Heart right ventricle (tissue), 16 donors: ENCODE data around the gene ZNF423. TPM values are rescaled to one million over a fixed set of nuclear protein-coding genes. Genes with fewer than 3 reads are reported as not detected.
A peak's percentile ranks its signal among the peaks of the same experiment; 100 is the strongest.

Experiments used
- ATAC-seq, 8 donors: fragments of 200-7000 bp; cut with Tn5 transposase; one replicate each; pipeline ENCODE4 v1.9.1; 2020; ENCODE audit warnings: mild to moderate bottlenecking in 8 of 8, moderate library complexity in 8 of 8, moderate number of reproducible peaks in 1 of 8
- DNase-seq, 2 donors: peaks; one replicate each; pipeline ENCODE4 v3.0.0-alpha.2; 2020
- H3K27ac ChIP-seq, 10 donors: fragments of 200-600 bp; sonication (generic) in 2 of 10; one replicate each; pipeline versions ENCODE4 v1.5.0 to v1.8.0; 2020 to 2022; ENCODE audit warnings: mild to moderate bottlenecking in 3 of 10
- H3K27me3 ChIP-seq, 7 donors: fragments of 200-600 bp; one replicate each; pipeline ENCODE4 v1.8.0; 2021 to 2022; ENCODE audit warnings: mild to moderate bottlenecking in 2 of 7
- H3K36me3 ChIP-seq, 9 donors: fragments of 200-600 bp; sonication (generic) in 1 of 9; one replicate each; pipeline versions ENCODE4 v1.5.0 to v1.8.0; 2020 to 2022; ENCODE audit warnings: mild to moderate bottlenecking in 2 of 9
- H3K4me1 ChIP-seq, 9 donors: fragments of 200-600 bp; sonication (generic) in 1 of 9; one replicate each; pipeline versions ENCODE4 v1.5.0 to v1.8.0; 2020 to 2022; ENCODE audit warnings: mild to moderate bottlenecking in 4 of 9
- H3K4me3 ChIP-seq, 10 donors: fragments of 200-600 bp; sonication (generic) in 2 of 10; one replicate each; pipeline versions ENCODE4 v1.5.0 to v1.8.0; 2020 to 2022; ENCODE audit warnings: mild to moderate bottlenecking in 7 of 10, moderate library complexity in 2 of 10
- H3K9me3 ChIP-seq, 11 donors: fragments of 200-600 bp in 10 of 11; sonication (generic) in 2 of 11; one replicate each; pipeline versions ENCODE4 v1.5.0 to v1.8.0; 2013 to 2022; ENCODE audit warnings: mild to moderate bottlenecking in 2 of 11, control low read depth in 1 of 11, moderate library complexity in 1 of 11
- CTCF ChIP-seq, 9 donors: fragments of 200-600 bp; sonication (generic) in 2 of 9; IDR thresholded peaks; one replicate each; pipeline versions ENCODE4 v1.5.0 to v1.8.0; 2021 to 2022; ENCODE audit warnings: antibody characterized with exemption in 9 of 9, mild to moderate bottlenecking in 5 of 9, moderate library complexity in 1 of 9
- WGBS, 2 donors: extraction: QIAGEN DNeasy Blood & Tissue Kit; methylation state at CpG; one replicate each; pipeline ENCODE4 v1.1.7; 2013; ENCODE audit warnings: inconsistent platforms in 1 of 2; 5-methylcytosine and 5-hydroxymethylcytosine counted together
- intact Hi-C, 10 donors: fragments of 100-400 bp; cut with DNase I; formaldehyde crosslinking; loops; one replicate each; pipeline versions ENCODE4 v1.11.1 to v1.14.2; 2022
- polyA plus RNA-seq, 2 donors: library from polyadenylated mRNA; stranded (reverse); fragments of 200-250 nt; gene quantifications; one replicate each; pipeline ENCODE4 v1.2.3, GENCODE V29; 2013
- total RNA-seq, 10 donors: library from RNA; stranded (reverse); fragmentation: NEBNext Ultra II Directional in 3 of 10; extraction: Animal tissue kit (Norgen Biotek cat#: 25700) in 3 of 10; gene quantifications; one replicate each; pipeline versions ENCODE4 v1.2.1 to v1.2.4, GENCODE V29; 2021 to 2023
- donor health status: Arrhythmogenic right ventricular cardiomyopathy.
- donor health status: ischemic (EF 13 %, LVEDD 7.1; RV severe dilation, severe dysfunction).
- donor health status: healthy with polysubstance abuse.
- donor health status: DM: no; HTN: yes; CAD: no.
- donor health status: DM: no; HTN: no; CAD: no.
- donor health status: ischemic (EF 25% LVEDD 6.9; RV normal size, moderate dysfunction).
- donor health status: ischemic (EF 25% LVEDD 5.7; RV mildly dilated, moderate dysfunction).
- donor health status: healthy.
- donor health status: DM: yes; HTN: yes; CAD: no.
- donor health status: Ischemic cardiomyopathy.
- donor health status: ischemic (EF 35%, LVEDD 5.7; RV mildly dilated, moderate dysfunction).
- donor health status: nonischemic (EF 11% LVEDD 7.7; RV severe dilation, severe dysfunction).
- donor health status: DM: yes; HTN: yes; CAD: no.
- donor health status: PGD.
- donor health status: ischemic (EF 29% LVEDD 5.4; RV normal size, mild dysfunction).
- donor health status: nonischemic (EF 23%, LVEDD 6.1; RV moderate dilation, normal function).

The ZNF423 gene
- total and polyA plus RNA-seq, 12 donors: 2.6 to 10.6 (median 7.0) TPM

DNA sequence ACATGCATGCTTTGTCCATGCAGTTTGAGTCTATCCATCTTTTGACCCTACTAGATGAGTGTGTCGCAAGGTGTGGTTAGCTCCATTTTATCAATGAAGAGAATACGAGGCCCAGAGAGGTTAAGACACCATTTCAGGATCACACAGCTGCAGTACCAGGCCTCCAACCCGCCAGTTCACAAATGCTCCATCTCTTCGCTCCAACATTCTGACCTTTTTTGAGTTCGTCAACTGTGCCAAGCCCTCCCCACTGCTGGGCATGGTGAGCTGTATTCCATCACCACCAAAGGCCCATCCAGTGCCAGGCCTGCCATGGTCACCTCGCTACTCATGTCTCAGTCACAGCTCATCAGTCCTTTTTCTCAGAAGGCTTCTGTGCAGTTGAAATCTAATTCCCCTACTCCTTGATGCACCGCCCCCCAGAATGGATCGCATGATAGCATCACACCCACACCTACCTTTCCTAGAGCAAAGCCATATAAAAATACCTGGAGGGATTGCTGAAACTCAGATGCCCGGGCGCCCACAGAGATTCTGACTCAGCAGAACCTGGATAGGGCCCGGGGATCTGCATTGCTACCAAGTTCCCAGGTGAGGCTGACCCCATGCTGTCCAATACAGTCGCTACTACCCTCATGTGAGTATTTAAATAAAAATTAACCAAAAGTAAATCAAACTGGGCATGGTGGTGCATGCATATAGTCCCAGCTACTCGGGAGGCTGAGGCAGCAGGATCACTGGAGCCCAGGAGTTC is 38.0 kb downstream of the ZNF423 start:
- ATAC-seq (peak in 5 of 8 donors; percentile 35 to 80 (median 44)), DNase-seq (no peak)
- TF ChIP-seq CTCF (IDR thresholded peaks at IDR 0.05): no peak
- Histone ChIP-seq H3K27ac (no peak overlapping the region), H3K36me3 (no peaks in the 10 kb centered on the region), H3K4me3 (no peak overlapping the region), H3K9me3 (no peaks in the 10 kb centered on the region), H3K4me1 (peaks cover 0 to 48% (median 19%) of the 10 kb centered on the region in 9 donors), H3K27me3 (no peaks in the 10 kb centered on the region)
- intact Hi-C loops: loop anchor here in 1 of 10 donors (5.0 kb wide), 1 partner anchor 41 kb away; no protein-coding TSS in a partner anchor
- 88 to 94% methylated on average over 13 of the region's 13 CpGs for WGBS, 2 donors

DNA sequence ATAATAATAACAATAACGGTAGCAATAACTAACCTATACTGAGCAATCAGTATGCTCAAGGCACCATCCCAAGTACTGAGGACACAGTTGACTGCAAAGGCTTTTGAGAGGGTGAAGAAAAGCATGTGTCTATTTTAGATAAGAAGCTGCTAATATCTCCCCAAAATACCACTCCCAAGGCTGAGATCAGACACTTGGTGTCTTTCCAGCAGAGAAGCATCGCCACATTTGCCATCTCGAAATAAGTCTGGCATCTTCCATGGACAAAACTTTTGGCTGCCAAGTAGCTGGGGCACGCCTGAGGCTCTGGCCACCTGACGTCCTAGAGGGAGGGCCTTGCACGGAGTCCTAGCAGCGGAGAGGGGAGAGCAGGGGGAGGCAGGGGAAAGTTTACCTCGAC is 39.0 kb downstream of the ZNF423 start:
- 53 to 55% methylated on average over 8 of the region's 8 CpGs for WGBS, 2 donors
- intact Hi-C loops: loop anchor here in 1 of 10 donors (5.0 kb wide), 1 partner anchor 40 kb away; no protein-coding TSS in a partner anchor
- Histone ChIP-seq H3K9me3 (no peaks in the 10 kb centered on the region), H3K4me1 (peaks cover 0 to 55% (median 22%) of the 10 kb centered on the region in 9 donors), H3K27me3 (no peaks in the 10 kb centered on the region), H3K4me3 (no peak overlapping the region), H3K27ac (peak overlapping the region in 2 of 10 donors; percentile 21 to 39), H3K36me3 (no peaks in the 10 kb centered on the region)
- TF ChIP-seq CTCF (IDR thresholded peaks at IDR 0.05): no peak
- DNase-seq: no peak
- ATAC-seq: peak in 5 of 8 donors; percentile 52 to 83 (median 71)

GRCh38 chr16:49811644-49812334 is 44.1 kb downstream of the ZNF423 start:
- Histone ChIP-seq H3K4me1 (peaks cover 0 to 56% (median 26%) of the 10 kb centered on the region in 9 donors), H3K4me3 (no peak overlapping the region)
- intact Hi-C loops: loop anchor here in 1 of 10 donors (1.0 kb wide), 1 partner anchor 17 kb away; no protein-coding TSS in a partner anchor

More at GRCh38 chr16:49811644-49812334, 44.1 kb downstream of the ZNF423 start:
- no peak for TF ChIP-seq CTCF (IDR thresholded peaks at IDR 0.05)
- ATAC-seq (peak; percentile 52 to 85 (median 70)), DNase-seq (peak in 1 of 2 donors; percentile 51)
- no peaks in the 10 kb centered on the region for H3K36me3 ChIP-seq
- no peaks in the 10 kb centered on the region for H3K9me3 ChIP-seq
- 70% methylated on average over 13 of the region's 13 CpGs for WGBS, 2 donors
- no peaks in the 10 kb centered on the region for H3K27me3 ChIP-seq
- H3K27ac ChIP-seq: peak overlapping the region in 4 of 10 donors; percentile 6 to 51 (median 43)
